Measurements from ENCODE around the gene SEC14L2.

DNA sequence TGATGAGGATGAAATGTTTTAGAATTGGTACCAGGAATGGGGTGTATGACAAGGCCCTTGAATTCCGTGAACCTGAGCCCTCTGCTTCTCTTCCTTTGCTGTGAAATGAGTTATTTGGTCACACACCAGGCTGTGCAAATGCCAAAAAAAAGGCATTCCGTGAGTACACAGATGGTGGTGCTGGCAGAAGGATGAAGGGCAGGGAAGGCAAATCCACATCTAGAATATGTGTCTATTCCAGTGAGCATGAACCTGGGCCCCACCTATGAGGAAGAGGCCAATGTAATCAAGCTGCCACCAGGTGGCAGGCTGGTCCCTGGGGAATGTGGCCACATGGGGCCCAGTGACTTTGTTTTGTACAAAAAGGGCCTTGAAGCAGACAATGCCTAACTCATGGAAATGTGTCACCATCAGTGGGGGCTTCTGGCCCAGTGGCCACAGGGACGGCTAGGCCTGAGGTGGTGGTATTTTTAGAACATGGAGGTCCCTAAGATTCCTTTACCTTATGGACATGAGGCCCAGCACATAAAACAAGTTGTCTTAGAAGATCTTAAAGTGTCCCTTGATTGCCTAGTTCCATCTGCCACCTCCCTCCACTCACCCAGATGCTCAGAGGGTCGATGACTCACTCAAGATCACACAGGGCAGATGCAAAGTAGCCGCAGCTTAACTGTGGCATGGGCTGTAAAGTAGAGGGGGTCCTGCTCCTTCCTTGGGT lies 5.7 kb upstream of the SEC14L2 start:
- TF ChIP-seq JUND (IDR thresholded peaks at IDR 0.05) (no peak), FOXA1 (IDR thresholded peaks at IDR 0.05) (no peak), TAF1 (conservative IDR thresholded peaks at IDR 0.05) (no peak), EGR1 (IDR thresholded peaks at IDR 0.05; ENCODE audit: low read depth in 2 of 2) (no peak), GABPA (IDR thresholded peaks at IDR 0.05 in 1 of 2, conservative IDR thresholded peaks at IDR 0.05 in 1 of 2) (no peak), YY1 (IDR thresholded peaks at IDR 0.05) (peak; percentile 12)
- TF ChIP-seq, protein P1, sequence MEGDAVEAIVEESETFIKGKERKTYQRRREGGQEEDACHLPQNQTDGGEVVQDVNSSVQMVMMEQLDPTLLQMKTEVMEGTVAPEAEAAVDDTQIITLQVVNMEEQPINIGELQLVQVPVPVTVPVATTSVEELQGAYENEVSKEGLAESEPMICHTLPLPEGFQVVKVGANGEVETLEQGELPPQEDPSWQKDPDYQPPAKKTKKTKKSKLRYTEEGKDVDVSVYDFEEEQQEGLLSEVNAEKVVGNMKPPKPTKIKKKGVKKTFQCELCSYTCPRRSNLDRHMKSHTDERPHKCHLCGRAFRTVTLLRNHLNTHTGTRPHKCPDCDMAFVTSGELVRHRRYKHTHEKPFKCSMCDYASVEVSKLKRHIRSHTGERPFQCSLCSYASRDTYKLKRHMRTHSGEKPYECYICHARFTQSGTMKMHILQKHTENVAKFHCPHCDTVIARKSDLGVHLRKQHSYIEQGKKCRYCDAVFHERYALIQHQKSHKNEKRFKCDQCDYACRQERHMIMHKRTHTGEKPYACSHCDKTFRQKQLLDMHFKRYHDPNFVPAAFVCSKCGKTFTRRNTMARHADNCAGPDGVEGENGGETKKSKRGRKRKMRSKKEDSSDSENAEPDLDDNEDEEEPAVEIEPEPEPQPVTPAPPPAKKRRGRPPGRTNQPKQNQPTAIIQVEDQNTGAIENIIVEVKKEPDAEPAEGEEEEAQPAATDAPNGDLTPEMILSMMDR (IDR thresholded peaks at IDR 0.05; ENCODE audit: low read depth, low read length, missing input control) = peak; percentile 92
- TF ChIP-seq, protein P2, sequence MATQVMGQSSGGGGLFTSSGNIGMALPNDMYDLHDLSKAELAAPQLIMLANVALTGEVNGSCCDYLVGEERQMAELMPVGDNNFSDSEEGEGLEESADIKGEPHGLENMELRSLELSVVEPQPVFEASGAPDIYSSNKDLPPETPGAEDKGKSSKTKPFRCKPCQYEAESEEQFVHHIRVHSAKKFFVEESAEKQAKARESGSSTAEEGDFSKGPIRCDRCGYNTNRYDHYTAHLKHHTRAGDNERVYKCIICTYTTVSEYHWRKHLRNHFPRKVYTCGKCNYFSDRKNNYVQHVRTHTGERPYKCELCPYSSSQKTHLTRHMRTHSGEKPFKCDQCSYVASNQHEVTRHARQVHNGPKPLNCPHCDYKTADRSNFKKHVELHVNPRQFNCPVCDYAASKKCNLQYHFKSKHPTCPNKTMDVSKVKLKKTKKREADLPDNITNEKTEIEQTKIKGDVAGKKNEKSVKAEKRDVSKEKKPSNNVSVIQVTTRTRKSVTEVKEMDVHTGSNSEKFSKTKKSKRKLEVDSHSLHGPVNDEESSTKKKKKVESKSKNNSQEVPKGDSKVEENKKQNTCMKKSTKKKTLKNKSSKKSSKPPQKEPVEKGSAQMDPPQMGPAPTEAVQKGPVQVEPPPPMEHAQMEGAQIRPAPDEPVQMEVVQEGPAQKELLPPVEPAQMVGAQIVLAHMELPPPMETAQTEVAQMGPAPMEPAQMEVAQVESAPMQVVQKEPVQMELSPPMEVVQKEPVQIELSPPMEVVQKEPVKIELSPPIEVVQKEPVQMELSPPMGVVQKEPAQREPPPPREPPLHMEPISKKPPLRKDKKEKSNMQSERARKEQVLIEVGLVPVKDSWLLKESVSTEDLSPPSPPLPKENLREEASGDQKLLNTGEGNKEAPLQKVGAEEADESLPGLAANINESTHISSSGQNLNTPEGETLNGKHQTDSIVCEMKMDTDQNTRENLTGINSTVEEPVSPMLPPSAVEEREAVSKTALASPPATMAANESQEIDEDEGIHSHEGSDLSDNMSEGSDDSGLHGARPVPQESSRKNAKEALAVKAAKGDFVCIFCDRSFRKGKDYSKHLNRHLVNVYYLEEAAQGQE (IDR thresholded peaks at IDR 0.05) = no peak
- TF ChIP-seq, protein P3, sequence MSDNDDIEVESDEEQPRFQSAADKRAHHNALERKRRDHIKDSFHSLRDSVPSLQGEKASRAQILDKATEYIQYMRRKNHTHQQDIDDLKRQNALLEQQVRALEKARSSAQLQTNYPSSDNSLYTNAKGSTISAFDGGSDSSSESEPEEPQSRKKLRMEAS (IDR thresholded peaks at IDR 0.05) = no peak
- TF ChIP-seq, protein P4, sequence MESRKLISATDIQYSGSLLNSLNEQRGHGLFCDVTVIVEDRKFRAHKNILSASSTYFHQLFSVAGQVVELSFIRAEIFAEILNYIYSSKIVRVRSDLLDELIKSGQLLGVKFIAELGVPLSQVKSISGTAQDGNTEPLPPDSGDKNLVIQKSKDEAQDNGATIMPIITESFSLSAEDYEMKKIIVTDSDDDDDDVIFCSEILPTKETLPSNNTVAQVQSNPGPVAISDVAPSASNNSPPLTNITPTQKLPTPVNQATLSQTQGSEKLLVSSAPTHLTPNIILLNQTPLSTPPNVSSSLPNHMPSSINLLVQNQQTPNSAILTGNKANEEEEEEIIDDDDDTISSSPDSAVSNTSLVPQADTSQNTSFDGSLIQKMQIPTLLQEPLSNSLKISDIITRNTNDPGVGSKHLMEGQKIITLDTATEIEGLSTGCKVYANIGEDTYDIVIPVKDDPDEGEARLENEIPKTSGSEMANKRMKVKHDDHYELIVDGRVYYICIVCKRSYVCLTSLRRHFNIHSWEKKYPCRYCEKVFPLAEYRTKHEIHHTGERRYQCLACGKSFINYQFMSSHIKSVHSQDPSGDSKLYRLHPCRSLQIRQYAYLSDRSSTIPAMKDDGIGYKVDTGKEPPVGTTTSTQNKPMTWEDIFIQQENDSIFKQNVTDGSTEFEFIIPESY (IDR thresholded peaks at IDR 0.05) = no peak
